Heart left ventricle (tissue), 16 donors: Measurements from ENCODE around the gene SLC16A4. TPM values are rescaled to one million over a fixed set of nuclear protein-coding genes. Genes with fewer than 3 reads are reported as not detected.

Experiments used
- ATAC-seq, 4 donors: fragments of 200-7000 bp; cut with Tn5 transposase; one replicate each; pipeline ENCODE4 v1.9.1; 2020 to 2022; ENCODE audit warnings: moderate library complexity in 4 of 4, mild to moderate bottlenecking in 3 of 4, moderate number of reproducible peaks in 1 of 4
- DNase-seq, 5 donors: peaks; one replicate each; pipeline ENCODE4 v3.0.0-alpha.2; 2020
- H3K27ac ChIP-seq, 12 donors: fragments of 200-600 bp; sonication (generic) in 4 of 12; one replicate each; pipeline versions ENCODE4 v1.5.0 to v1.8.0; 2016 to 2022; ENCODE audit warnings: mild to moderate bottlenecking in 2 of 12
- H3K27me3 ChIP-seq, 9 donors: fragments of 200-600 bp; sonication (generic) in 2 of 9; one replicate each; pipeline versions ENCODE4 v1.5.1 to v1.8.0; 2016 to 2022; ENCODE audit warnings: mild to moderate bottlenecking in 3 of 9
- H3K36me3 ChIP-seq, 9 donors: fragments of 200-600 bp; sonication (generic) in 2 of 9; one replicate each; pipeline versions ENCODE4 v1.5.0 to v1.8.0; 2018 to 2022; ENCODE audit warnings: mild to moderate bottlenecking in 2 of 9
- H3K4me1 ChIP-seq, 12 donors: fragments of 200-600 bp; sonication (generic) in 4 of 12; one replicate each; pipeline versions ENCODE4 v1.5.0 to v1.8.0; 2016 to 2022; ENCODE audit warnings: mild to moderate bottlenecking in 3 of 12
- H3K4me3 ChIP-seq, 12 donors: fragments of 200-600 bp; sonication (generic) in 4 of 12; one replicate each; pipeline versions ENCODE4 v1.5.0 to v1.8.0; 2017 to 2022; ENCODE audit warnings: mild to moderate bottlenecking in 9 of 12, moderate library complexity in 4 of 12
- H3K9me3 ChIP-seq, 12 donors: fragments of 200-600 bp; sonication (generic) in 4 of 12; one replicate each; pipeline versions ENCODE4 v1.5.0 to v1.8.0; 2016 to 2022; ENCODE audit warnings: mild to moderate bottlenecking in 1 of 12
- CTCF ChIP-seq, 12 donors: fragments of 200-600 bp; sonication (generic) in 4 of 12; IDR thresholded peaks; one replicate each; pipeline versions ENCODE4 v1.5.0 to v1.8.0; 2018 to 2022; ENCODE audit warnings: antibody characterized with exemption in 12 of 12, mild to moderate bottlenecking in 5 of 12
- POLR2A ChIP-seq, 2 donors: fragments of 450-650 bp; IDR thresholded peaks; one replicate each; pipeline ENCODE4 v1.6.1; 2017; ENCODE audit warnings: antibody characterized with exemption in 2 of 2, mild to moderate bottlenecking in 2 of 2, moderate library complexity in 2 of 2
- WGBS, 4 donors: extraction: QIAGEN DNeasy Blood & Tissue Kit in 2 of 4; methylation state at CpG; one replicate each; pipeline versions ENCODE4 v1.1.5 to v1.1.7; 2013 to 2018; 5-methylcytosine and 5-hydroxymethylcytosine counted together
- intact Hi-C, 10 donors: fragments of 100-400 bp; cut with DNase I; formaldehyde crosslinking; loops; one replicate each; pipeline versions ENCODE4 v1.11.1 to v1.14.2; 2022
- polyA plus RNA-seq, 2 donors: library from polyadenylated mRNA; stranded (reverse); fragments of 200-250 nt; gene quantifications; one replicate each; pipeline ENCODE4 v1.2.3, GENCODE V29; 2013
- total RNA-seq, 9 donors: library from RNA; depleted of rRNA in 2 of 9; stranded (reverse); fragments of >200 nt in 2 of 9; fragmentation: NEBNext Ultra II Directional in 3 of 9; extraction: Animal tissue kit (Norgen Biotek cat#: 25700) in 3 of 9; gene quantifications; one replicate each; pipeline versions ENCODE4 v1.1.0 to v1.2.4, GENCODE V29; 2016 to 2023
- donor health status: ischemic (EF 13 %, LVEDD 7.1; RV severe dilation, severe dysfunction).
- donor health status: healthy with polysubstance abuse.
- donor health status: DM: no; HTN: yes; CAD: no.
- donor health status: DM: no; HTN: no; CAD: no.
- donor health status: ischemic (EF 25% LVEDD 6.9; RV normal size, moderate dysfunction).
- donor health status: ischemic (EF 25% LVEDD 5.7; RV mildly dilated, moderate dysfunction).
- donor health status: healthy.
- donor health status: DM: yes; HTN: yes; CAD: no.
- donor health status: ischemic (EF 35%, LVEDD 5.7; RV mildly dilated, moderate dysfunction).
- donor health status: nonischemic (EF 11% LVEDD 7.7; RV severe dilation, severe dysfunction).
- donor health status: DM: yes; HTN: yes; CAD: no.
- donor health status: PGD.
- donor health status: ischemic (EF 29% LVEDD 5.4; RV normal size, mild dysfunction).
- donor health status: nonischemic (EF 23%, LVEDD 6.1; RV moderate dilation, normal function).

The SLC16A4 gene
- total and polyA plus RNA-seq, 11 donors = 1.00 to 4.8 (median 2.0) TPM

GRCh38 chr1:110361856-110362255 lies 29.0 kb downstream of the SLC16A4 start:
- Histone ChIP-seq H3K27ac (no peak overlapping the region), H3K9me3 (no peaks in the 10 kb centered on the region), H3K27me3 (no peaks in the 10 kb centered on the region), H3K4me1 (peaks cover 0 to 4% (median 0%) of the 10 kb centered on the region in 12 donors), H3K4me3 (no peak overlapping the region), H3K36me3 (peaks cover 0 to 59% (median 50%) of the 10 kb centered on the region in 9 donors)
- DNase-seq (no peak), ATAC-seq (no peak)
- intact Hi-C loops = loop anchor here in 1 of 10 donors (2.0 kb wide), 1 partner anchor 23 kb away; no protein-coding TSS in a partner anchor
- WGBS, 4 donors = 91 to 98% (median 97%) methylated on average over 1 of the region's 1 CpG
- TF ChIP-seq CTCF (IDR thresholded peaks at IDR 0.05) = no peak
- no peak for TF ChIP-seq POLR2A (IDR thresholded peaks at IDR 0.05)

- Histone ChIP-seq H3K4me3 (no peak overlapping the region), H3K27me3 (no peaks in the 10 kb centered on the region), H3K36me3 (peaks cover 0 to 57% (median 51%) of the 10 kb centered on the region in 9 donors), H3K9me3 (no peaks in the 10 kb centered on the region), H3K4me1 (peaks cover 0 to 12% (median 0%) of the 10 kb centered on the region in 12 donors), H3K27ac (no peak overlapping the region)
- TF ChIP-seq POLR2A (IDR thresholded peaks at IDR 0.05) (no peak), CTCF (IDR thresholded peaks at IDR 0.05) (no peak)
- DNase-seq = no peak
- intact Hi-C loops = loop anchor here in 1 of 10 donors (2.0 kb wide), 1 partner anchor 24 kb away; no protein-coding TSS in a partner anchor
- 89 to 99% (median 98%) methylated on average over 2 of the region's 2 CpGs for WGBS, 4 donors
- ATAC-seq = no peak
Measured at GRCh38 chr1:110360431-110360830, 30.4 kb downstream of the SLC16A4 start.

- Histone ChIP-seq H3K27ac (no peak overlapping the region), H3K4me1 (peaks cover 0 to 19% (median under 1%) of the 10 kb centered on the region in 12 donors), H3K27me3 (no peaks in the 10 kb centered on the region), H3K36me3 (peaks cover 0 to 44% (median 36%) of the 10 kb centered on the region in 9 donors), H3K4me3 (no peak overlapping the region), H3K9me3 (no peaks in the 10 kb centered on the region)
- no peak for DNase-seq
- 72 to 88% (median 78%) methylated on average over 2 of the region's 2 CpGs for WGBS, 4 donors
- no peak for ATAC-seq
- TF ChIP-seq POLR2A (IDR thresholded peaks at IDR 0.05) (no peak), CTCF (IDR thresholded peaks at IDR 0.05) (no peak)
- intact Hi-C loops = no loop called here
Measured at GRCh38 chr1:110356379-110356778, 34.4 kb downstream of the SLC16A4 start.

DNA sequence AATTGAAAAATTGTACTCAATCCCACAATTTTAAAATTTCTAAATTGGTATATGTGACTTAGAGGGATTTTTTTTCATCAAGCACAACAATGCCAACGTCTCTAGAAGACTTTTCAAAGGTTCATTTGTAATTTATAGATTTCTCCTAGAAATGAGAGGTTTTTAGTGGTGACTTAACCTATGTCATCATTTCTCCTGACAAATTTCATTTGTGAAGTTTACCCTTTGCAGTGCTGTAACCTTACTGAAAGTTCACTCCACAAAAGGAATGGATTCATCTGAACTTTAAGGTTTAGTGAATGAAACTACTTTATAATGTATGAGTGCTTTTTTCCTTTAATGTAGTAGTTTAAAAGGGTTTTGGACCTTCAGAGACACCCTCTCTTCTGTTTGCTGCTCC lies 35.5 kb downstream of the SLC16A4 start:
- no peak for TF ChIP-seq POLR2A (IDR thresholded peaks at IDR 0.05)
- no peak for TF ChIP-seq CTCF (IDR thresholded peaks at IDR 0.05)
- intact Hi-C loops = no loop called here
- no peak for ATAC-seq

More for the DNA sequence above, 35.5 kb downstream of the SLC16A4 start:
- no peak overlapping the region for H3K27ac ChIP-seq
- H3K36me3 ChIP-seq = peaks cover 0 to 46% (median 31%) of the 10 kb centered on the region in 9 donors
- no peaks in the 10 kb centered on the region for H3K9me3 ChIP-seq
- DNase-seq = no peak
- H3K27me3 ChIP-seq = no peaks in the 10 kb centered on the region
- peaks cover 0 to 30% (median 11%) of the 10 kb centered on the region in 12 donors for H3K4me1 ChIP-seq
- H3K4me3 ChIP-seq = no peak overlapping the region
- 63 to 76% (median 70%) methylated on average over 1 of the region's 1 CpG for WGBS, 4 donors
